ENCODE results near the gene SUV39H2. TPM values are rescaled to one million over a fixed set of nuclear protein-coding genes. Genes with fewer than 3 reads are reported as not detected.
A peak's percentile ranks its signal among the peaks of the same experiment; 100 is the strongest.

The SUV39H2 gene
- 50.3 and 53.7 TPM in 2 replicates for total RNA-seq (2013; cell fraction: nucleolus; rRNA removed)
- total RNA-seq (2014; rRNA removed) (24.3 and 27.6 TPM in 2 replicates), total RNA-seq (2014; rRNA removed; fragmentation: Illumina TruSeq; extraction: Trizol) (32.3 and 32.6 TPM in 2 replicates), total RNA-seq (2021) (25.8 and 26.9 TPM in 2 replicates), polyA plus RNA-seq (2011; rRNA removed) (26.1 and 43.4 TPM in 2 replicates), polyA plus RNA-seq (2014; fragmentation: Illumina TruSeq; extraction: Trizol) (41.1 and 45.0 TPM in 2 replicates), polyA plus RNA-seq (2014; fragmentation: Nextera tagmentation; extraction: Ambion mirVana) (10 to 100 TPM; 26.5 to 40.3 TPM), polyA plus RNA-seq (2014; rRNA removed) (17.9 and 27.4 TPM in 2 replicates), polyA plus RNA-seq (2016; fragmentation: Nextera tagmentation; extraction: Ambion mirVana) (10 to 100 TPM; 33.7 to 36.4 TPM), polyA minus RNA-seq (2011; rRNA and poly(A)+ RNA removed) (16.2 and 29.9 TPM in 2 replicates), Bru-seq, nascent RNA (percentile 75 among the genes with signal in this experiment), BruChase-seq, experiment 1, labeled RNA remaining after a 6-hour chase (percentile 73 among the genes with signal in this experiment), BruChase-seq, experiment 2, labeled RNA remaining after a 2-hour chase (percentile 75 among the genes with signal in this experiment)
- 10.0 TPM for polyA plus RNA-seq (2011; ENCODE audit: low read depth)
- 10.1 and 15.2 TPM in 2 replicates for polyA plus RNA-seq (2011; cell fraction: cytosol; rRNA removed)
- 12.7 and 16.4 TPM in 2 replicates for polyA plus RNA-seq (2011; cell fraction: nucleus; rRNA removed)
- polyA plus RNA-seq (2012), result 11.1 and 13.8 TPM in 2 replicates
- polyA minus RNA-seq (2011; cell fraction: cytosol; rRNA and poly(A)+ RNA removed), result 11.0 and 14.3 TPM in 2 replicates
- 9.2 and 16.4 TPM in 2 replicates for polyA minus RNA-seq (2011; cell fraction: nucleus; rRNA and poly(A)+ RNA removed)
- long read RNA-seq, experiment 1, transcript SUV39H2-202 (6 exons, 1,233 nt), result minor isoform, 6 of 33 reads
- long read RNA-seq, experiment 1, transcript SUV39H2-205 (5 exons, 2,959 nt), result major isoform, 19 of 33 reads
- long read RNA-seq, experiment 1, partial matches to known transcripts, result 4 of 33 reads
- long read RNA-seq, experiment 1, other reads (novel, unspliced or antisense), result 4 of 33 reads
- long read RNA-seq, experiment 2, transcript SUV39H2-204 (6 exons, 1,292 nt), result minor isoform, 6 of 233 reads
- long read RNA-seq, experiment 2, transcript SUV39H2-202 (6 exons, 1,233 nt), result minor isoform, 41 of 233 reads
- long read RNA-seq, experiment 2, transcript SUV39H2-205 (5 exons, 2,959 nt), result major isoform, 137 of 233 reads
- long read RNA-seq, experiment 2, partial matches to known transcripts, result 15 of 233 reads
- long read RNA-seq, experiment 2, other reads (novel, unspliced or antisense), result 34 of 233 reads

GRCh38 chr10:14878266-14879123 is at the start of gene SUV39H2:
Gene SUV39H2, plus strand, starts transcription at chr10:14878866. Its CDS starts 23 bp downstream, at chr10:14878889.
- ATAC-seq, result peak; percentile 94
- TF ChIP-seq PBX3 (IDR thresholded peaks at IDR 0.05; ENCODE audit: insufficient replicate concordance, low read depth, low read length) (peak; percentile 51), RELA (IDR thresholded peaks at IDR 0.05; ENCODE audit: borderline replicate concordance, partially characterized antibody) (no peak), E2F8 (IDR thresholded peaks at IDR 0.05; ENCODE audit: low read depth, partially characterized antibody) (no peak), NFYB (IDR thresholded peaks at IDR 0.05; ENCODE audit: insufficient read depth, low read depth, low read length) (peak; percentile 16; the same call in 1 of the 2 replicates), RUNX3 (IDR thresholded peaks at IDR 0.05; ENCODE audit: low read length) (peak; percentile 39), IKZF2 (IDR thresholded peaks at IDR 0.05) (peak; percentile 54 to 70; a peak in 3 of 4 replicates), RBBP5 (conservative IDR thresholded peaks at IDR 0.05) (no peak), SRF (IDR thresholded peaks at IDR 0.05; ENCODE audit: low read depth in 2 of 2, low read length in 2 of 2) (0 out of 4 replicates have a peak, but pooled peaks of 1 of the 2 experiments have one; percentile 7), SMAD1 (IDR thresholded peaks at IDR 0.05; ENCODE audit: low read depth, partially characterized antibody) (no peak), E2F4 (IDR thresholded peaks at IDR 0.05; ENCODE audit: low read depth, low read length) (peak; percentile 92), POLR2A (IDR thresholded peaks at IDR 0.05; ENCODE audit: low read depth, low read length) (peak; percentile 88)

More at GRCh38 chr10:14878266-14879123, at the start of gene SUV39H2:
- ChIA-PET SMC1A (ENCODE audit: uncharacterized antibody, unreplicated experiment) (interaction anchor here (0.6 to 5.2 kb wide), 12 partner anchors 11 to 335 kb away, joined by 3 to 19 read pairs (median 4); partner anchors contain the start of genes CDNF, DCLRE1C, HSPA14 and MSANTD7), CTCF (interaction anchor here (0.7 to 3.2 kb wide), 13 partner anchors 8 to 495 kb away, joined by 3 to 14 read pairs (median 4); partner anchors contain the start of genes CDNF, HSPA14 and MSANTD7), POLR2A (interaction anchor here (1.0 to 2.4 kb wide), 8 partner anchors 8 to 81 kb away, joined by 3 to 18 read pairs (median 4); partner anchors contain the start of genes CDNF, DCLRE1C, HSPA14 and MEIG1), RAD21 (ENCODE audit: unreplicated experiment) (interaction anchor here (0.6 to 2.8 kb wide), 9 partner anchors 40 to 943 kb away, joined by 3 to 24 read pairs (median 3); partner anchors contain the start of genes CDNF, HSPA14, MEIG1 and MSANTD7)
- Histone ChIP-seq H3K36me3 (ENCODE audit: control insufficient read depth in 2 of 2, insufficient read depth in 2 of 2, low read length in 1 of 2) (peaks cover 0 to 3% of the 10 kb centered on the region in 2 experiments; a peak in 1 of 4 replicates), H3K4me2 (ENCODE audit: control insufficient read depth, insufficient read depth) (peak within 1 kb of the TSS; percentile 81), H3K4me3 (peak within 1 kb of the TSS; percentile 89), H3K4me1 (ENCODE audit: control insufficient read depth, insufficient read depth, low read length) (peaks cover 5% of the 10 kb centered on the region; the same call in 1 of the 2 replicates), H3K79me2 (ENCODE audit: control insufficient read depth, insufficient read depth, low read length) (peaks cover 61% of the 10 kb centered on the region), H3K9me3 (replicated peaks; ENCODE audit: control insufficient read depth, insufficient read depth, low read length) (no peaks in the 10 kb centered on the region), H3K27me3 (replicated peaks in 1 of 2; ENCODE audit: control insufficient read depth in 2 of 2, insufficient read depth in 2 of 2, low read length in 1 of 2) (no peaks in the 10 kb centered on the region), H3K27ac (ENCODE audit: control insufficient read depth, insufficient read depth) (peak within 1 kb of the TSS; percentile 73), H2AFZ (ENCODE audit: control insufficient read depth, low read depth, low read length) (peak within 1 kb of the TSS; percentile 75), H4K20me1 (ENCODE audit: control insufficient read depth, insufficient read depth) (no peaks in the 10 kb centered on the region), H3K9ac (ENCODE audit: control insufficient read depth, insufficient read depth, low read length) (peak within 1 kb of the TSS; percentile 84)
- under 1% methylated on average over 80 of the region's 102 CpGs for WGBS (ENCODE audit: insufficient coverage, insufficient replicate concordance, low lambda C conversion rate, missing lambda C conversion rate)
- in situ Hi-C loops (cut with MboI), result no loop called here
- peak; percentile 64 for DNase-seq (ENCODE audit: low read depth, low spot score)
- intact Hi-C loops (cut with micrococcal nuclease; ENCODE audit: unreplicated experiment), result loop anchor here (2.0 to 5.0 kb wide), 3 partner anchors 41 to 80 kb away; partner anchors contain the start of genes CDNF, HSPA14, MEIG1 and MSANTD7
- TSS peak; percentile 86 for BruUV-seq (replicated peaks)
- peak; percentile 49 for FAIRE-seq

Measured in GM12878 (cell line).